Measurements from ENCODE around the gene KRT34.

KRT34 gene

GRCh38 chr17:41329279-41329948, 52.7 kb downstream of the KRT34 start:
- Histone ChIP-seq H4K91ac (ENCODE audit: low read length) (no peak overlapping the region), H2AFZ (ENCODE audit: low read depth, low read length) (no peak overlapping the region), H2BK15ac (ENCODE audit: low read depth, poor library complexity, severe bottlenecking) (no peak overlapping the region), H3K4me2 (ENCODE audit: low read length, poor library complexity, severe bottlenecking) (no peak overlapping the region), H3K27ac (ENCODE audit: low read length, poor library complexity, severe bottlenecking) (no peak overlapping the region), H2AK5ac (ENCODE audit: low read length, severe bottlenecking) (peak overlapping the region; percentile 1), H3K79me1 (replicated peaks; ENCODE audit: low read length, poor library complexity, severe bottlenecking) (no peaks in the 10 kb centered on the region), H3K18ac (ENCODE audit: low read depth in 1 of 2, low read length in 2 of 2) (no peak overlapping the region), H2BK12ac (ENCODE audit: low read length in 2 of 2) (no peak overlapping the region), H3K36me3 (ENCODE audit: control insufficient read depth in 1 of 2, insufficient read depth in 2 of 2, low read depth in 1 of 2, low read length in 2 of 2) (no peaks in the 10 kb centered on the region), H3K4me3 (ENCODE audit: insufficient read depth in 1 of 2, low read depth in 1 of 2, low read length in 2 of 2) (no peak overlapping the region), H4K8ac (ENCODE audit: low read length) (no peak overlapping the region), H3K9ac (ENCODE audit: low read length) (no peak overlapping the region), H3K4me1 (ENCODE audit: control insufficient read depth, insufficient read depth, low read depth, low read length) (peaks cover 12% of the 10 kb centered on the region), H3K4ac (ENCODE audit: low read depth in 1 of 2, low read length in 2 of 2) (no peak overlapping the region), H2BK5ac (ENCODE audit: low read depth, low read length, poor library complexity, severe bottlenecking) (no peak overlapping the region), H3K23ac (ENCODE audit: low read length in 2 of 2) (no peak overlapping the region), H3K14ac (ENCODE audit: low read length in 2 of 2) (no peak overlapping the region), H3K9me3 (ENCODE audit: control insufficient read depth, low read length) (no peaks in the 10 kb centered on the region), H2BK120ac (ENCODE audit: low read depth, low read length) (no peak overlapping the region), H3K27me3 (ENCODE audit: control insufficient read depth in 1 of 2, insufficient read depth in 1 of 2, low read length in 2 of 2) (peaks cover 0 to 14% of the 10 kb centered on the region in 2 experiments)
- 54% methylated on average over 11 of the region's 13 CpGs for WGBS
- peak; percentile 51 for DNase-seq

GRCh38 chr17:41328207-41328606, 53.9 kb downstream of the KRT34 start:
- Histone ChIP-seq H3K4me1 (ENCODE audit: control insufficient read depth, insufficient read depth, low read depth, low read length) (peaks cover 12% of the 10 kb centered on the region), H3K9me3 (ENCODE audit: control insufficient read depth, low read length) (no peaks in the 10 kb centered on the region), H3K36me3 (ENCODE audit: control insufficient read depth in 1 of 2, insufficient read depth in 2 of 2, low read depth in 1 of 2, low read length in 2 of 2) (no peaks in the 10 kb centered on the region), H3K18ac (ENCODE audit: low read depth in 1 of 2, low read length in 2 of 2) (no peak overlapping the region), H3K9ac (ENCODE audit: low read length) (no peak overlapping the region), H3K27me3 (ENCODE audit: control insufficient read depth in 1 of 2, insufficient read depth in 1 of 2, low read length in 2 of 2) (peaks cover 0 to 10% of the 10 kb centered on the region in 2 experiments), H3K79me1 (replicated peaks; ENCODE audit: low read length, poor library complexity, severe bottlenecking) (no peaks in the 10 kb centered on the region), H2BK12ac (ENCODE audit: low read length in 2 of 2) (no peak overlapping the region), H3K4ac (ENCODE audit: low read depth in 1 of 2, low read length in 2 of 2) (no peak overlapping the region), H3K23ac (ENCODE audit: low read length in 2 of 2) (no peak overlapping the region), H4K91ac (ENCODE audit: low read length) (no peak overlapping the region), H4K8ac (ENCODE audit: low read length) (no peak overlapping the region), H2BK15ac (ENCODE audit: low read depth, poor library complexity, severe bottlenecking) (no peak overlapping the region), H3K27ac (ENCODE audit: low read length, poor library complexity, severe bottlenecking) (no peak overlapping the region), H3K14ac (ENCODE audit: low read length in 2 of 2) (no peak overlapping the region), H3K4me3 (ENCODE audit: insufficient read depth in 1 of 2, low read depth in 1 of 2, low read length in 2 of 2) (no peak overlapping the region), H2BK120ac (ENCODE audit: low read depth, low read length) (no peak overlapping the region), H2BK5ac (ENCODE audit: low read depth, low read length, poor library complexity, severe bottlenecking) (no peak overlapping the region), H3K4me2 (ENCODE audit: low read length, poor library complexity, severe bottlenecking) (no peak overlapping the region), H2AK5ac (ENCODE audit: low read length, severe bottlenecking) (peak overlapping the region; percentile 23), H2AFZ (ENCODE audit: low read depth, low read length) (no peak overlapping the region)
- DNase-seq = no peak
- WGBS = 96% methylated on average over 7 of the region's 7 CpGs

Data from mesenchymal stem cell (in vitro differentiated cells and primary cell).